SK-N-MC (cell line): ENCODE measurements around the gene MYPN.

Source experiments
- EZH2 ChIP-seq: fragments of 200-600 bp; sonication (generic); IDR thresholded peaks from one replicate; pipeline ENCODE4 v1.6.1; 2017; ENCODE audit warnings: antibody characterized with exemption
- FOXP2 ChIP-seq: optimal IDR thresholded peaks from 2 replicates; pipeline ENCODE3; 2011; ENCODE audit warnings: mild to moderate bottlenecking, moderate library complexity; ENCODE audit not compliant: insufficient read depth; ENCODE audit errors: extremely low read length, control extremely low read depth
- POLR2AphosphoS5 ChIP-seq: IDR thresholded peaks from 2 replicates; pipeline ENCODE4 v1.6.1; 2012; ENCODE audit warnings: mild to moderate bottlenecking, low read depth, low read length, borderline replicate concordance

GRCh38 chr10:68154211-68154497 lies 44.9 kb downstream of the MYPN start:
- no peak for TF ChIP-seq EZH2
- TF ChIP-seq POLR2AphosphoS5, result no peak
- no peak for TF ChIP-seq FOXP2
